ENCODE measurements around the gene CABLES1. TPM values are rescaled to one million over a fixed set of nuclear protein-coding genes. Genes with fewer than 3 reads are reported as not detected.

The CABLES1 gene
- total and polyA plus RNA-seq, 7 experiments from 2014 or later = 0.11 to 5.7 (median 0.58) TPM; not detected in 3

GRCh38 chr18:23115683-23116096, 19.6 kb upstream of the CABLES1 start:
- Histone ChIP-seq H3K4me1 (ENCODE audit: control insufficient read depth in 2 of 2, insufficient read depth in 2 of 2, low read length in 2 of 2) (peaks cover 0 to 14% of the 10 kb centered on the region in 2 donors), H3K9me3 (ENCODE audit: control insufficient read depth in 2 of 3, low read length in 3 of 3) (no peaks in the 10 kb centered on the region), H3K36me3 (ENCODE audit: control insufficient read depth in 2 of 3, insufficient read depth in 3 of 3, low read length in 3 of 3) (no peaks in the 10 kb centered on the region), H3K27ac (ENCODE audit: low read depth, low read length) (no peak overlapping the region), H3K27me3 (ENCODE audit: control insufficient read depth in 2 of 2, insufficient read depth in 2 of 2, low read length in 2 of 2) (no peaks in the 10 kb centered on the region), H3K4me3 (ENCODE audit: low read length) (no peak overlapping the region)
- Mint-ChIP-seq H3K4me1 (peaks cover 6 to 25% (median 23%) of the 10 kb centered on the region in 7 donors), H3K9me3 (peaks cover 0 to 18% (median 6%) of the 10 kb centered on the region in 11 donors), H3K27me3 (peaks cover 0 to 30% (median 3%) of the 10 kb centered on the region in 5 donors), H3K27ac (peak overlapping the region in 3 of 9 donors; percentile 1 to 88 (median 43)), H3K4me3 (peak overlapping the region in 1 of 10 donors; percentile 28), H3K36me3 (peaks cover 0 to 3% (median 0%) of the 10 kb centered on the region in 5 donors)
- intact Hi-C loops (cut with micrococcal nuclease) = no loop called here
- ATAC-seq = no peak
- ChIA-PET POLR2A (no interaction called here), CTCF (no interaction called here)
- DNase-seq = no peak

DNA sequence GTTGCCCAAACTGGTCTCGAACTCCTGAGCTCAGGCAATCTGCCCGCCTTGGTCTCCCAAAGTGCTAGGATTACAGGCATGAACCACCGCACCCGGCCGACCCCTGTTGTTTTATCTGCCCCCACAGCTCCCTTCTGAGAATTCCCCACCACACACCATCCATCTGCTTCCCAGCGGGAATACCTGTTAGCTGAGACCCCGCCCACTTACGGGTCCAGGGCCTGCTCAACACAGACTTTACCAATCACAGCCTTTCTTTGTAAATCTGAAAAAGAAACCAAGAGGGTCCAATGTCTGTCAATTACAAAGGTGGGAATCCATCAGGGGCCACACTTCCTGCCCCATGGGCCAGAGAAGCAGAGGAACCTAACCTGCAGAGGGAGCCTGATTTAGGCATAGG, 14.2 kb upstream of the CABLES1 start:
- no peaks in the 10 kb centered on the region for H3K36me3 ChIP-seq (ENCODE audit: control insufficient read depth in 2 of 3, insufficient read depth in 3 of 3, low read length in 3 of 3)
- Mint-ChIP-seq H3K36me3 (peaks cover 0 to 5% (median 0%) of the 10 kb centered on the region in 5 donors), H3K9me3 (no peaks in the 10 kb centered on the region), H3K27me3 (peaks cover 0 to 8% (median 0%) of the 10 kb centered on the region in 5 donors), H3K27ac (no peak overlapping the region), H3K4me1 (no peaks in the 10 kb centered on the region), H3K4me3 (no peak overlapping the region)
- no peaks in the 10 kb centered on the region for H3K9me3 ChIP-seq (ENCODE audit: control insufficient read depth in 2 of 3, low read length in 3 of 3)
- H3K4me3 ChIP-seq (ENCODE audit: low read length) = no peak overlapping the region
- H3K27ac ChIP-seq (ENCODE audit: low read depth, low read length) = no peak overlapping the region
- no peak for ATAC-seq
- H3K4me1 ChIP-seq (ENCODE audit: control insufficient read depth in 2 of 2, insufficient read depth in 2 of 2, low read length in 2 of 2) = no peaks in the 10 kb centered on the region
- ChIA-PET CTCF (interaction anchor here (0.9 kb wide), 1 partner anchor 10 kb away, joined by 3 read pairs; no protein-coding TSS in a partner anchor), POLR2A (no interaction called here)
- no peak for DNase-seq
- no peaks in the 10 kb centered on the region for H3K27me3 ChIP-seq (ENCODE audit: control insufficient read depth in 2 of 2, insufficient read depth in 2 of 2, low read length in 2 of 2)
- intact Hi-C loops (cut with micrococcal nuclease) = no loop called here

- intact Hi-C loops (cut with micrococcal nuclease) = no loop called here
- Mint-ChIP-seq H3K4me1 (no peaks in the 10 kb centered on the region), H3K27ac (no peak overlapping the region), H3K4me3 (no peak overlapping the region), H3K27me3 (peaks cover 0 to 9% (median 0%) of the 10 kb centered on the region in 5 donors), H3K36me3 (peaks cover 0 to 5% (median 0%) of the 10 kb centered on the region in 5 donors), H3K9me3 (no peaks in the 10 kb centered on the region)
- no peaks in the 10 kb centered on the region for H3K27me3 ChIP-seq (ENCODE audit: control insufficient read depth in 2 of 2, insufficient read depth in 2 of 2, low read length in 2 of 2)
- no peaks in the 10 kb centered on the region for H3K4me1 ChIP-seq (ENCODE audit: control insufficient read depth in 2 of 2, insufficient read depth in 2 of 2, low read length in 2 of 2)
- ChIA-PET CTCF (interaction anchor here (1.2 kb wide), 1 partner anchor 9 kb away, joined by 3 read pairs; no protein-coding TSS in a partner anchor), POLR2A (no interaction called here)
- no peak for ATAC-seq
- no peak overlapping the region for H3K4me3 ChIP-seq (ENCODE audit: low read length)
- DNase-seq = no peak
- no peaks in the 10 kb centered on the region for H3K9me3 ChIP-seq (ENCODE audit: control insufficient read depth in 2 of 3, low read length in 3 of 3)
- H3K36me3 ChIP-seq (ENCODE audit: control insufficient read depth in 2 of 3, insufficient read depth in 3 of 3, low read length in 3 of 3) = no peaks in the 10 kb centered on the region
- H3K27ac ChIP-seq (ENCODE audit: low read depth, low read length) = no peak overlapping the region
These were observed 12.7 kb upstream of the CABLES1 start for GRCh38 chr18:23122334-23123229.

GRCh38 chr18:23126376-23127056, 8.8 kb upstream of the CABLES1 start:
- Mint-ChIP-seq H3K4me3 (no peak overlapping the region), H3K4me1 (peaks cover 0 to under 1% (median 0%) of the 10 kb centered on the region in 7 donors), H3K27ac (no peak overlapping the region), H3K36me3 (peaks cover 0 to 5% (median 0%) of the 10 kb centered on the region in 5 donors), H3K27me3 (peaks cover 0 to 5% (median under 1%) of the 10 kb centered on the region in 5 donors), H3K9me3 (no peaks in the 10 kb centered on the region)
- H3K4me3 ChIP-seq (ENCODE audit: low read length) = no peak overlapping the region
- no peaks in the 10 kb centered on the region for H3K4me1 ChIP-seq (ENCODE audit: control insufficient read depth in 2 of 2, insufficient read depth in 2 of 2, low read length in 2 of 2)
- no peaks in the 10 kb centered on the region for H3K9me3 ChIP-seq (ENCODE audit: control insufficient read depth in 2 of 3, low read length in 3 of 3)
- H3K27ac ChIP-seq (ENCODE audit: low read depth, low read length) = no peak overlapping the region
- no peaks in the 10 kb centered on the region for H3K36me3 ChIP-seq (ENCODE audit: control insufficient read depth in 2 of 3, insufficient read depth in 3 of 3, low read length in 3 of 3)
- intact Hi-C loops (cut with micrococcal nuclease) = no loop called here
- POLR2A ChIA-PET = no interaction called here
- no peak for DNase-seq
- CTCF ChIA-PET = interaction anchor here (1.0 to 1.1 kb wide), 2 partner anchors 8 to 287 kb away, joined by 3 to 4 read pairs; no protein-coding TSS in a partner anchor
- ATAC-seq = no peak
- no peaks in the 10 kb centered on the region for H3K27me3 ChIP-seq (ENCODE audit: control insufficient read depth in 2 of 2, insufficient read depth in 2 of 2, low read length in 2 of 2)

DNA sequence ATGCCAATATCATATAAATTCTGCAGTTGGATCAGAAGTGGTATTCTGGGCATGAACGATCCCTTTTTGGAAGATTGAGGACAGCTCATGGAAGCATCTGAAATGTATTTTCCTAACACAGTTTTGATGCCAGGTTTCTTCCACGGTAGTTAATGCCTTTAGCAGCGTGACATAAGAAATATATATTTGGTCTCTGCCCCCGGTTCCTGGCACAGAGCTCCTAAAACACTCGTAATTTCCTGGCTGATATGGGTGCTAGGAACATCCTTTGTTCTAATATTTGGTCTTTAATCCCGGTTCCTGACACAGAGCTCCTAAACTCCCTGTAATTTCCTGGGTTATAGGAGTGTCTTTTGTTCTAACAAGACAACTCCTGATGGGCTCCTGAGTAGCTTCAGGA, 8.2 kb upstream of the CABLES1 start:
- H3K4me3 ChIP-seq (ENCODE audit: low read length) = no peak overlapping the region
- no peak for ATAC-seq
- intact Hi-C loops (cut with micrococcal nuclease) = no loop called here
- no peak overlapping the region for H3K27ac ChIP-seq (ENCODE audit: low read depth, low read length)
- DNase-seq = no peak
- H3K27ac Mint-ChIP-seq = no peak overlapping the region
- CTCF ChIA-PET = interaction anchor here (1.1 kb wide), 1 partner anchor 286 kb away, joined by 3 read pairs; no protein-coding TSS in a partner anchor
- H3K4me1 Mint-ChIP-seq = peaks cover 0 to 6% (median 0%) of the 10 kb centered on the region in 7 donors
- H3K36me3 ChIP-seq (ENCODE audit: control insufficient read depth in 2 of 3, insufficient read depth in 3 of 3, low read length in 3 of 3) = no peaks in the 10 kb centered on the region
- H3K27me3 Mint-ChIP-seq = peaks cover 0 to 8% (median 5%) of the 10 kb centered on the region in 5 donors
- no peak overlapping the region for H3K4me3 Mint-ChIP-seq
- H3K36me3 Mint-ChIP-seq = peaks cover 0 to 5% (median 0%) of the 10 kb centered on the region in 5 donors
- POLR2A ChIA-PET = no interaction called here
- no peaks in the 10 kb centered on the region for H3K4me1 ChIP-seq (ENCODE audit: control insufficient read depth in 2 of 2, insufficient read depth in 2 of 2, low read length in 2 of 2)
- H3K9me3 Mint-ChIP-seq = no peaks in the 10 kb centered on the region
- H3K9me3 ChIP-seq (ENCODE audit: control insufficient read depth in 2 of 3, low read length in 3 of 3) = no peaks in the 10 kb centered on the region
- no peaks in the 10 kb centered on the region for H3K27me3 ChIP-seq (ENCODE audit: control insufficient read depth in 2 of 2, insufficient read depth in 2 of 2, low read length in 2 of 2)

GRCh38 chr18:23129355-23130002, 5.8 kb upstream of the CABLES1 start:
- Histone ChIP-seq H3K36me3 (ENCODE audit: control insufficient read depth in 2 of 3, insufficient read depth in 3 of 3, low read length in 3 of 3) (no peaks in the 10 kb centered on the region), H3K27me3 (ENCODE audit: control insufficient read depth in 2 of 2, insufficient read depth in 2 of 2, low read length in 2 of 2) (peaks cover 0 to 6% of the 10 kb centered on the region in 2 donors), H3K9me3 (ENCODE audit: control insufficient read depth in 2 of 3, low read length in 3 of 3) (no peaks in the 10 kb centered on the region), H3K4me1 (ENCODE audit: control insufficient read depth in 2 of 2, insufficient read depth in 2 of 2, low read length in 2 of 2) (peaks cover 0 to 1% of the 10 kb centered on the region in 2 donors), H3K4me3 (ENCODE audit: low read length) (no peak overlapping the region), H3K27ac (ENCODE audit: low read depth, low read length) (no peak overlapping the region)
- DNase-seq = no peak
- Mint-ChIP-seq H3K27ac (no peak overlapping the region), H3K4me3 (no peak overlapping the region), H3K9me3 (no peaks in the 10 kb centered on the region), H3K4me1 (peaks cover 0 to 12% (median 6%) of the 10 kb centered on the region in 7 donors), H3K27me3 (peaks cover 9 to 21% (median 17%) of the 10 kb centered on the region in 5 donors), H3K36me3 (no peaks in the 10 kb centered on the region)
- intact Hi-C loops (cut with micrococcal nuclease) = loop anchor here (2.0 to 10.0 kb wide), 7 partner anchors 55 to 573 kb away; partner anchors contain the start of genes NPC1 (in 1 of the 2) and RBBP8 (in 1 of the 2)
- POLR2A ChIA-PET = interaction anchor here (1.0 kb wide), 1 partner anchor 282 kb away, joined by 3 read pairs; no protein-coding TSS in a partner anchor
- CTCF ChIA-PET = interaction anchor here (0.6 to 1.5 kb wide), 7 partner anchors 17 to 283 kb away, joined by 3 to 10 read pairs (median 3); no protein-coding TSS in a partner anchor
- no peak for ATAC-seq
